ENCODE measurements around the gene ABLIM1.

GRCh38 chr10:114543456-114543855 lies 114.6 kb downstream of the ABLIM1 start:
- no peak for TF ChIP-seq GATA3 (IDR thresholded peaks at IDR 0.05; ENCODE audit: low read depth, low read length)
- no peak for TF ChIP-seq GATA2 (IDR thresholded peaks at IDR 0.05; ENCODE audit: low read depth, low read length)
